SK-N-SH (cell line): ENCODE data around the gene TNS4. TPM values are rescaled to one million over a fixed set of nuclear protein-coding genes. Genes with fewer than 3 reads are reported as not detected.
A peak's percentile ranks its signal among the peaks of the same experiment; 100 is the strongest.

Experiments
- CTCF ChIA-PET: fragments of 300-600, 350-600 bp; formaldehyde crosslinking; extraction: SDS; loops from one replicate; lab custom pipeline; 2021; lab: Yijun Ruan, JAX
- POLR2A ChIA-PET: fragments of 350-600 bp; sonication (Branson Sonifier 250); formaldehyde crosslinking; extraction: SDS; loops from one replicate; lab custom pipeline; 2020; ENCODE audit warnings: antibody characterized with exemption, inconsistent platforms; lab: Yijun Ruan, JAX
- DNase-seq: peaks from one replicate; pipeline ENCODE4 v3.0.0; 2012
- H2AFZ ChIP-seq: fragments of 200-600 bp; sonication (generic); 2 replicates; pipeline ENCODE4 v1.8.1; 2016; ENCODE audit warnings: antibody characterized with exemption, mild to moderate bottlenecking, low read depth
- H3F3A ChIP-seq: fragments of 200-600 bp; sonication (generic); replicated peaks from 2 replicates; pipeline ENCODE3; 2016; ENCODE audit warnings: antibody characterized with exemption, mild to moderate bottlenecking; ENCODE audit not compliant: insufficient read depth
- H3K27ac ChIP-seq, 2 experiments: fragments of 200-500 bp in 1 of 2; fragments of 200-600 bp in 1 of 2; sonication (Bioruptor generic) in 1 of 2; sonication (generic), shearing (Covaris generic) in 1 of 2; 2 replicates each; pipeline versions ENCODE4 v1.5.1 to v1.6.1; 2014 to 2016; ENCODE audit warnings: low read depth in 2 of 2, inconsistent platforms in 1 of 2, low read length in 1 of 2, mild to moderate bottlenecking in 1 of 2, mixed read lengths in 1 of 2
- H3K27me3 ChIP-seq: fragments of 200-600 bp; sonication (generic), shearing (Covaris generic); 2 replicates; pipeline ENCODE4 v1.6.1; 2016; ENCODE audit warnings: mixed run types; ENCODE audit not compliant: insufficient read depth
- H3K36me3 ChIP-seq, 2 experiments: fragments of 200-500 bp in 1 of 2; fragments of 200-600 bp in 1 of 2; sonication (Bioruptor generic) in 1 of 2; sonication (generic) in 1 of 2; replicated peaks in 1 of 2; 2 replicates each; pipeline versions ENCODE3 to v1.5.1; 2014 to 2016; ENCODE audit warnings: low read length in 1 of 2, mild to moderate bottlenecking in 1 of 2; ENCODE audit not compliant: insufficient read depth in 2 of 2, control insufficient read depth in 1 of 2
- H3K4me1 ChIP-seq, 2 experiments: fragments of 200-500 bp in 1 of 2; fragments of 200-600 bp in 1 of 2; sonication (Bioruptor generic) in 1 of 2; sonication (generic), shearing (Covaris generic) in 1 of 2; 2 replicates each; pipeline versions ENCODE4 v1.5.1 to v1.6.1; 2014 to 2016; ENCODE audit warnings: low read depth in 1 of 2, low read length in 1 of 2, mixed run types in 1 of 2; ENCODE audit not compliant: insufficient read depth in 2 of 2, control insufficient read depth in 1 of 2
- H3K4me2 ChIP-seq: fragments of 200-600 bp; sonication (generic), shearing (Covaris generic); 2 replicates; pipeline ENCODE4 v1.6.1; 2017; ENCODE audit warnings: mixed run types
- H3K4me3 ChIP-seq, 2 experiments: fragments of 200-500 bp in 1 of 2; fragments of 200-600 bp in 1 of 2; sonication (Bioruptor generic) in 1 of 2; sonication (generic), shearing (Covaris generic) in 1 of 2; 2 replicates each; pipeline versions ENCODE4 v1.5.1 to v1.8.1; 2014 to 2016; ENCODE audit warnings: low read depth in 2 of 2, inconsistent platforms in 1 of 2, low read length in 1 of 2, mild to moderate bottlenecking in 1 of 2, mixed read lengths in 1 of 2, moderate library complexity in 1 of 2
- H3K79me2 ChIP-seq: fragments of 200-600 bp; sonication (generic); 2 replicates; pipeline ENCODE4 v1.8.1; 2017; ENCODE audit warnings: mild to moderate bottlenecking; ENCODE audit not compliant: insufficient read depth
- H3K9ac ChIP-seq: fragments of 200-600 bp; sonication (generic); 2 replicates; pipeline ENCODE4 v1.6.1; 2017; ENCODE audit warnings: mixed run types
- H3K9me2 ChIP-seq: fragments of 200-600 bp; sonication (generic); 2 replicates; pipeline ENCODE4 v1.6.1; 2017; ENCODE audit warnings: mixed run types
- H3K9me3 ChIP-seq: fragments of 200-600 bp; sonication (generic); 2 replicates; pipeline ENCODE4 v1.6.1; 2017; ENCODE audit warnings: mixed run types, mild to moderate bottlenecking, moderate library complexity
- H4K20me1 ChIP-seq: fragments of 200-600 bp; sonication (generic); 2 replicates; pipeline ENCODE4 v1.6.1; 2017; ENCODE audit warnings: mild to moderate bottlenecking, mixed run types; ENCODE audit not compliant: insufficient read depth
- CHD2 ChIP-seq: fragments of 150-350 bp; IDR thresholded peaks from 2 replicates; pipeline ENCODE4 v1.6.1; 2018; ENCODE audit warnings: low read length; ENCODE audit not compliant: partially characterized antibody
- ELF1 ChIP-seq: IDR thresholded peaks from 2 replicates; pipeline ENCODE4 v1.4.0; 2012
- FOSL2 ChIP-seq: IDR thresholded peaks from 2 replicates; pipeline ENCODE4 v1.4.0; 2012; ENCODE audit warnings: low read depth, mild to moderate bottlenecking, moderate library complexity, borderline replicate concordance
- GABPA ChIP-seq: IDR thresholded peaks from 2 replicates; pipeline ENCODE4 v1.4.0; 2012; ENCODE audit warnings: low read depth, mild to moderate bottlenecking
- GATA2 ChIP-seq: sonication (generic); formaldehyde crosslinking; IDR thresholded peaks from 2 replicates; pipeline ENCODE4 v1.5.0; 2020; ENCODE audit warnings: mild to moderate bottlenecking, missing genetic modification reagents
- JUND ChIP-seq: IDR thresholded peaks from 2 replicates; pipeline ENCODE4 v1.4.0; 2012
- MAX ChIP-seq: IDR thresholded peaks from 2 replicates; pipeline ENCODE4 v1.4.0; 2012; ENCODE audit warnings: low read depth
- MEF2A ChIP-seq: IDR thresholded peaks from 2 replicates; pipeline ENCODE4 v1.4.0; 2012; ENCODE audit warnings: low read depth, borderline replicate concordance
- MXI1 ChIP-seq: IDR thresholded peaks from 2 replicates; pipeline ENCODE4 v1.6.1; 2012; ENCODE audit warnings: mild to moderate bottlenecking, low read depth, low read length, improper control_type of control experiment
- PBX3 ChIP-seq: IDR thresholded peaks from 2 replicates; pipeline ENCODE4; 2012
- POLR2AphosphoS5 ChIP-seq: IDR thresholded peaks from 2 replicates; pipeline ENCODE4 v1.6.1; 2012; ENCODE audit warnings: low read depth, low read length
- RAD21 ChIP-seq: IDR thresholded peaks from 2 replicates; pipeline ENCODE4 v1.6.1; 2012; ENCODE audit warnings: mild to moderate bottlenecking, low read length
- RFX5 ChIP-seq: IDR thresholded peaks from 2 replicates; pipeline ENCODE4 v1.6.1; 2012; ENCODE audit warnings: mild to moderate bottlenecking, improper control_type of control experiment, low read length
- TAF1 ChIP-seq: IDR thresholded peaks from 2 replicates; pipeline ENCODE4 v1.6.1; 2012; ENCODE audit warnings: low read depth, mild to moderate bottlenecking, low read length, moderate library complexity, borderline replicate concordance
- USF1 ChIP-seq: IDR thresholded peaks from 2 replicates; pipeline ENCODE4 v1.4.0; 2012; ENCODE audit warnings: low read depth, borderline replicate concordance
- USF2 ChIP-seq: fragments of 150-350 bp; IDR thresholded peaks from 2 replicates; pipeline ENCODE4 v1.6.1; 2017; ENCODE audit warnings: antibody characterized with exemption, low read length, low read depth, borderline replicate concordance
- WGBS: methylation state at CpG from one replicate; pipeline ENCODE4 v1.1.6; 2017; ENCODE audit warnings: low lambda C conversion rate; 5-methylcytosine and 5-hydroxymethylcytosine counted together
- polyA plus RNA-seq, 3 experiments: library from polyadenylated mRNA; depleted of rRNA; stranded (reverse); fragments of >200 nt; gene quantifications; 2 replicates each; pipeline ENCODE4 v1.2.3, GENCODE V29; 2012

The TNS4 gene
- polyA plus RNA-seq, 1 of the 3 experiments (the other 2 are of a cell fraction) = not detected

GRCh38 chr17:40539711-40540411 is 38.4 kb upstream of the TNS4 start:
- no peaks in the 10 kb centered on the region for H3K9me2 ChIP-seq
- H3K36me3 ChIP-seq = no peaks in the 10 kb centered on the region
- WGBS = 93% methylated on average over 6 of the region's 9 CpGs
- H3K9ac ChIP-seq = no peak overlapping the region
- H3F3A ChIP-seq = peaks cover 4% of the 10 kb centered on the region
- H3K4me3 ChIP-seq = no peak overlapping the region
- H3K4me1 ChIP-seq = peaks cover 13 to 73% of the 10 kb centered on the region in 2 experiments; a peak in 3 of 4 replicates
- no peaks in the 10 kb centered on the region for H3K79me2 ChIP-seq
- no peaks in the 10 kb centered on the region for H3K9me3 ChIP-seq
- H3K27ac ChIP-seq = peak overlapping the region in 1 of 2 experiments; percentile 96; a peak in 1 of 4 replicates
- no peak overlapping the region for H3K4me2 ChIP-seq
- H2AFZ ChIP-seq = no peak overlapping the region
- TF ChIP-seq MEF2A (no peak), MAX (no peak), CHD2 (no peak), USF2 (no peak), RFX5 (no peak), PBX3 (no peak), GATA2 (CRISPR knock-in tag) (no peak), MXI1 (no peak), FOSL2 (no peak), RAD21 (no peak), ELF1 (no peak)
- no peak for DNase-seq
- no peaks in the 10 kb centered on the region for H4K20me1 ChIP-seq
- ChIA-PET POLR2A (interaction anchor here (0.8 to 1.2 kb wide), 3 partner anchors 9 to 96 kb away, joined by 3 to 4 read pairs (median 4); no protein-coding TSS in a partner anchor), CTCF (interaction anchor here (0.7 to 16.8 kb wide), 13 partner anchors 8 to 236 kb away, joined by 3 to 381 read pairs (median 5); partner anchors contain the start of genes CCR7, GJD3, IGFBP4 and TOP2A)
- H3K27me3 ChIP-seq = no peaks in the 10 kb centered on the region

- peak overlapping the region; percentile 28 to 61; a peak in 2 of 4 replicates for H3K27ac ChIP-seq
- POLR2A ChIA-PET = interaction anchor here (1.1 to 1.6 kb wide), 4 partner anchors 16 to 95 kb away, joined by 3 to 4 read pairs (median 3); no protein-coding TSS in a partner anchor
- H3K4me1 ChIP-seq = peaks cover 13 to 72% of the 10 kb centered on the region in 2 experiments; a peak in 3 of 4 replicates
- no peaks in the 10 kb centered on the region for H3K36me3 ChIP-seq
- H3K4me3 ChIP-seq = no peak overlapping the region
- H2AFZ ChIP-seq = peak overlapping the region; percentile 24; the same call in 1 of the 2 replicates
- H3K9ac ChIP-seq = no peak overlapping the region
- no peaks in the 10 kb centered on the region for H3K9me3 ChIP-seq
- no peaks in the 10 kb centered on the region for H3K27me3 ChIP-seq
- H3K4me2 ChIP-seq = no peak overlapping the region
- TF ChIP-seq USF1 = no peak
- TF ChIP-seq RAD21 = no peak
- no peak for TF ChIP-seq GABPA
- TF ChIP-seq GATA2 (CRISPR knock-in tag) = no peak
- TF ChIP-seq POLR2AphosphoS5 = no peak
- TF ChIP-seq TAF1 = no peak
- no peak for TF ChIP-seq JUND
- TF ChIP-seq, all 33 proteins: peak for 0
- peaks cover 4% of the 10 kb centered on the region for H3F3A ChIP-seq
- WGBS = 88% methylated on average over 6 of the region's 6 CpGs
- DNase-seq = no peak
- H3K9me2 ChIP-seq = no peaks in the 10 kb centered on the region
- no peaks in the 10 kb centered on the region for H3K79me2 ChIP-seq
- H4K20me1 ChIP-seq = no peaks in the 10 kb centered on the region
- CTCF ChIA-PET = interaction anchor here (0.7 to 16.8 kb wide), 12 partner anchors 19 to 236 kb away, joined by 3 to 381 read pairs (median 4); partner anchors contain the start of genes CCR7, GJD3, IGFBP4 and TOP2A
Observed at GRCh38 chr17:40538936-40539705, 37.7 kb upstream of the TNS4 start.
